Left renal pelvis (tissue), 4 donors: ENCODE data around the gene GALM. TPM values are rescaled to one million over a fixed set of nuclear protein-coding genes. Genes with fewer than 3 reads are reported as not detected.
A peak's percentile ranks its signal among the peaks of the same experiment; 100 is the strongest.
"Not testable (repeated sequence)": the region's sequence is repeated elsewhere in the genome, so short reads cannot be mapped to it uniquely, and the experiment has no call there.

Experiments used
- DNase-seq, 4 donors: peaks; one replicate each; pipeline ENCODE4 v3.0.0-alpha.2; 2013; ENCODE audit warnings: low read depth in 4 of 4, low spot score in 3 of 4
- polyA plus RNA-seq, 4 donors: library from polyadenylated mRNA; unstranded; fragments of 120-200 nt; gene quantifications; one replicate each; pipeline ENCODE4 v1.2.1, GENCODE V29; 2013; ENCODE audit not compliant: insufficient read length in 4 of 4

Gene GALM
- 10 to 100 TPM; 21.1 to 62.7 (median 54.6) TPM for polyA plus RNA-seq

DNA sequence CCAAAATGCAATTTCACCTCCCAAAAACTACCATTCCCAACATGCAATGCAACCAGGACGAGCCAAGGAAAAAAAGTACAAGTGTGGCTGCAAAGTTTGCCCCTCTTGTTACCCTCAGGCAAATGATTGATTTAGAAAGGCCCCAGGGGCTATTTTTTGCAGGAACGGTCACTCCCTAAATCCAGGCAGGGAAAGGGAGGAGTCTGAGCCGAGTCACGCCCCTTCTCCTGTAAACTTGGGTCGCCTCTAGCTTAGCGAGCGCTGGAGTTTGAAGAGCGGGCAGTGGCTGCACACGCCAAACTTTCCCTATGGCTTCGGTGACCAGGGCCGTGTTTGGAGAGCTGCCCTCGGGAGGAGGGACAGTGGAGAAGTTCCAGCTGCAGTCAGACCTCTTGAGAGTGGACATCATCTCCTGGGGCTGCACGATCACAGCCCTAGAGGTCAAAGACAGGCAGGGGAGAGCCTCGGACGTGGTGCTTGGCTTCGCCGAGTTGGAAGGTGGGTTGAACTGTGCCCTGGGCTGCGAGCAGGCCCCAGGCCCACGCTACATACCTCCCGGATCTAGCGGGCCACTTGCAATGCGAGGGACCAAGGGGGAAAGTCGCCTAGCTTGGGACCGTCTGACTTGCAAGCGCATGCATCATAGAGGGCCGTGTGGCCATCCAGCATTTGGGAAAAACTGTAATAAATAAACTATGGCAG lies at the start of gene GALM:
GALM (plus strand) TSS at position 261 of the 702 bp plus-strand sequence; CDS start at position 309, 48 bp downstream.
- DNase-seq: peak; percentile 86 to 97 (median 94)

DNA sequence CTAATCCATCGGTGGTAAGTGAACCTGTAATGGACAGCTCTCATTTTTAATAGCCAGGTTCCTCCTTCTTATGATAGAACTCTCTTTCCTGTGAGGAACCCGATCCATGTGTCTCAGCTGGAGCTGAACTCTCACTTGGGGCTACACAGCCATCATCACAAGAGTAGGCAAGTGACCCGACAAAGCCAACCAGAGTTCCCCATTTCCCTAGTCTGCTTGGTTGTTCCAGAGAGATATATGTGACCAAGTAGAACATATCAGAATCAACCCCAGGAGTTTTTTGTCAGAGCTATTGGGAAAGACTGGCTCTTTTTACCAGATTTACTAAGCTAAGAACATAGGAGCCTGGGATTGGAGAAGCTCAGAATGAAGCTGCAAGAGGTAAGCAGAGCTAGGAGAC lies 48.6 kb upstream of the GALM start:
- no peak for DNase-seq

DNA sequence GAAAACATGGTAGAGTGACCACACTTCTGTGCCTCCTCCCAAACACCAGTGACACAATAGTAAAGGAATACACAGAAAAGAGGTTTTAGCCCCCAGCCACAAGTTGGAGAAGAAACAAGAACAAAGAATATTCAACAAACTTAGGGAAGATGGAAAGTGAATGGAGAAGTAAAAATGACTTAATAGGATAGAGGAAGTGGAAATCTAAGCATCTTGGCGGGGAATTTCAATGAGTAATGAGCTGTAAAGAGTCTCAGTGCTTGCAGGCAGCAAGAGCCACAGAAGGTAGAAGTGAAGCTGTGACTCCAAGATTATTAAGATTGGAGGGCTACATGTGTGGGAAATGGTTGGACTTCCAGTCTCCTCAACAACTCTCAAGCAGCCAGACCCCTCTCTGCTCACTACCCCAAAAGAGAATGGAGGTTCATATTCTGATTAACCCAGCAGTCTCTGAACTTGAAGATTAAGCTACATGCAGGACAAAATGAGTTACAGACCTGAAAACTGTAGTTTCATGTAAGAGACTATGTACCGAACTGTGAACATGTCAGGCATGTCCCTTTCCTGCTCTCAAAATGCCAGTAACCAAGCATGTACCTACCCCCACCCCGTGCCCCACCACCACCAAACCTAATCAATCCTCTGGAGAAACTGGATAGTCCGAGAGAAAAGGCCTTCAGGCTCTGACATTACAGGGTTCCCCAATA lies 46.3 kb upstream of the GALM start:
- no peak for DNase-seq

DNA sequence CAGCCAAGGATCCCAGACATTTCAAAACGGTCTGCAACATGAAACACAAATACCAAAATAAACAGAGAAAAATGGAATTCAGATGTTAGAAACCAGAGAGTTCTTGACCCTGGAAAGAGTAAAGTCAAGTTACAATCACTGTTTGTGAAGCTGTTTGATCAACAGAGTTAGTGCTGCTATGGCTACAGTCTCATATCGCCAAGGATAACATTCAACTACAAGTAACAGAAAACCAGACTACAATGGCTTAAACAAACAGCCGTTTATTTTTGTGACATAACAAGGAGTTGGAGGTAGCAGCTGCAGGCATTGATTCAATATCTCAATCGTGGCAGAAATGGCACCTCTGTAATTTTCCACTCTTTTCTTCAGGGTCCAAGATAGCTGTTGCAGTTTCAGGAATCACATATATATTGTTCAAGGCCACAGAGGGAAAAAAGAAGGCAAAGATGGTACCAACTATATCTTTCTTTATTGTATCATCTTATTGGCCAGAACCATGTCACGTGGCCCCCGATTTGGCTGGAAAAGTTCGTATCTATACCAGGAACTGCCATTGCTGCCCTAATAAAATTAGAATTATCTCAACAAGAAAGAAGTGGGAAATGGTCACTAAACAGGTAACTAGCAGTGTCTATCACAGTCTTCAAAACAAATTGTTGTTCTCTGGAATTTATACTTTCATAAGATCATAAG lies 45.5 kb upstream of the GALM start:
- DNase-seq: no peak

DNA sequence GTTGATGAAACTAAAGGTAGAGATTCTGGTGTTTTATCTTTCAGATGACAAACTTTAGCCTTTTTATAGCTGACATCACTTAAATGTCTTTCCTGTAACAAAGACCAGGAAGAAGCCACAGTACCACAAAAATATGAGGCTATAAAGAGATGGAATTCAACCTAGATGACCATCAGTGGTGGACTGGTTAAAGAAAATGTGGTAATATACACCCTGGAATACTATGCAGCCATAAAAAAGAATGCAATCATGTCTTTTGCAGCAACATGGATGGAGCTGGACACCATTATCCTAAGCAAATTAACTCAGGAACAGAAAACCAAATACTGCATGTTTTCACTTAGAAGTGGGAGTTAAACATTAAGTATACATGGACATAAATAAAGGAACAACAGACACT lies 44.9 kb upstream of the GALM start:
- no peak for DNase-seq

DNA sequence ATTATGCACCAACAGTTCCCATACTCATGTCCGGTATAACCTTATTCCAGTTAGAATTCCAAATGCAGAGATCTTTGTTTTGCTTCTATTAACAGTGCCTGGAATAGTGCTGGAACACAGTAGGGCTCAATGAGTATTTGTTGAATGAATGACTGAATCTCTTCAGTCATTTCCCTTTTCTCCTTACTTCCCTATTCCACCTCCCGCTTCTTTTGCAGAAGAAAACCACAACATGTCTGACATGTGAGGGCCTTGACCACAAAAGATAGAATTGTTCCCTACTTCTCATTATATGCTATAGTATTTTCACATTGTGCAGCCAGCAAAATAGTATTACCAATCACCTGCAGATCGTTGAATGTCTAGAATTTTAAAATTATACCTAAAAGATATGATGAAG lies 43.7 kb upstream of the GALM start:
- no peak for DNase-seq

DNA sequence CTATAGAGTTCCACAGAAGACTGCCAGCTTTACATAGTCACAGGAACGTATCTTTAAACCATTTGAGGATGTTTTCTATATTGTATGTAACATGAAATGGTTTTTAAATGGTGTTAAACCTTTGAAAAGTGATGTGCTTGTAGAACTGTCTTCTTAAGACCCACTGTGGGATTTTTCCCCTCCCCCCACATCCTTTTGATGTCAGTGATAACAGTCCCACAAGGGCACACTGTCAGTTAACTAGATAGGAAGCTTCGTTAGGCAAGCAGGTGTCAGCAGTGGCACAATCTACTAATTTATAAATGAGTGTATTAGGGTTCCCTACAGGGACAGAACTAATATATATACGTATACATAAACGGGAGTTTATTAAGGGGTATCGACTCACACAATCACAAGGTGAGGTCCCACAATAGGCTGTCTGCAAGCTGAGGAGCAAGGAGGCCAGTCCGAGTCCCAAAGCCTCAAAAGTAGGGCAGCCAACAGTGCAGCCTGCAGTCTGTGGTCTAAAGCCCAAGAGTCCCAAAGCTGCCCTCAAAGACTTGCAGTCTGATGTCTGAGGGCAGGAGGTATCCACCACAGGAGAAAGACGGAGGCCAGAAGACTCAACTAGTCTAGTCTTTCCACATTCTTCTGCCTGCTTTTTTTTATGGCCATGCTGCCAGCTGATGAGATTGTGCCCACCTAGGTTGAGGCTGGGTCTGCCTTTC lies 39.4 kb upstream of the GALM start:
- DNase-seq: no peak

DNA sequence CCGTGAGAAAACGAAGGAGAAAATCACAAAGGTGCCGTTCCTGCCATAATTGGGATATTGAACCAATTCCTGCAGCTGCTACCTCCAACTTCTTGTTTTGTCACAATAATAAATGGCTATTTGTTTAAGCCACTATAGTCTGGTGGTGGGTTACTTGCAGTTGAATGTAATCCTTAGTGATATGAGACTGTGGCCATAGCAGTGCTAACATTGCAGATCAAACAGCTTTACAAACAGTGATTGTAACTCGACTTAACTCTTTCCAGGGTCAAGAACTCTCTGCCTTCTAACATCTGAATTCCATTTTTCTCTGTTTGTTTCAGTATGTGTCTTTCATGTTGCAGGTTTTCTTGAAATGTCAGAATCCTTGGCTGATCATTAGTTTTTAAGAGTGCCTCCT lies 38.5 kb upstream of the GALM start:
- no peak for DNase-seq

DNA sequence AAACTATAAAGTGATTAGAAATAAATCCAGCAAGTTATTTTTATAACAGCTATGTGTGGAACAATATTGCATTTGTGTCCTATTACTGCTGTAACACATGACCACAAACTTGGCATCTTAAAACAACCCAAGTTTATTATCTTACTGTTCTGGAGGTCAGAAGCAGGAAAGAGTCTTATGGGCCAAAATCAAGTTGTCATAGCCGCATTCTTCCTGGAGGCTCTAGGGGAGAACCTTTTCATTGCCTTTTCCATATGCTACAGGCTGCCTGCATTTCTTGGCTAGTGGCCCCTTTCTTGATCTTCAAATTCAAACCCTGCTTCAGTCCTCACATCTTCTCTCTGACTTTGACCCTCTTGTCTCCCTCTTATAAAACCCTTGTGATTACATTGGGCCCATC lies 36.2 kb upstream of the GALM start:
- DNase-seq: no peak

DNA sequence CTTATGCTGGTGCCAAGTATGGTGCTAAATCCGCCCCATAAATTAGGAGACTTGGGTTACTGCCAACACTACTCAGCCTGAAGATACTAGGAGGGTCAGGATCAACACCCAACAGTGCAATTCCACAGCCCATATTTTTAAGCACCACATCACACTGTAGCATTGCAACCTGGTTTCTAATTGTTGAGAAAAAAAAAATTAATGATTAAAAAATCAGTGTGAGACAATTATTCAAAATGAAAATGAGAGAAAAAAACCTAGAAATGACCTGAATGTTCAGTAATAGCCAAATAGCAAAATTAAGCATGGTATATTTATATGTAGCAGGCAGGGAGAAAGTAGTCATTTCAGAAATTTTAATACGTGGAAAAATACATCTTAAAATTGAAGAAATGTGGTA lies 33.9 kb upstream of the GALM start:
- no peak for DNase-seq

DNA sequence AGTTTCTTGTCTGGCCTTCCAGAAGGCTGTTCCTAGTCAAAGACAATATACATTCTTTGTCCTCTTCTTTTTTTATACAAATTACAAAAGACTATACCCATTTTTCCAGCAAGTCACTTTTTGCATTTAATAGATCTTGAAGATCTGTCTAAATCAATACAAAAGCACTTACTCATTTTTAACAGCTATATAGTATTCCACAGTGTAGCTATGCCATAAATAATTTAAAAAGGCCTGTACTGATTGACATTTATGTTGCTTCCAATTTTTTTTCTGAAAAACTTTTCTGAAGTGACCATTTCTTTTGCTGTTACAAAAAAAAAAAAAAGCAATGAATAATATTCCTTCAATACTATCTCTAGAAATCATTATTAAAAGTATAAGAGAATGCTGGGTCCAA lies 32.9 kb upstream of the GALM start:
- no peak for DNase-seq

DNA sequence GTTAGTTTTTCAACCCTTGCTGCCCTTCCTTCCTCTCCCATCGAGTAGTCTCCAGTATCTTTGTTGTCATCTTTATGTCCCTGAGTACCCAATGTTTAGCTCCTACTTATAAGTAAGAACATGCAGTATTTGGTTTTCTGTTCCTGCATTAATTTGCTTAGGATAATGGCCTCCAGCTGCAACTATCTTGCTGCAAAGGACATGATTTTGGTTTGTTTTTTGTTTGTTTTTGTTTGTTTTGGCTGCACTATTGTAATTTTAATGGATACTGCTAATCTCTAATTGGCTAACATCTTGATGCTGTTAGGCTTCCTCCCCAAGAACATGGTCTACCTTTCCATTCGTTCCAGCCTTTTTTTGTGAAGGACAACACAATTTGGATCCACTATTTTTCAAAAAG lies 32.0 kb upstream of the GALM start:
- DNase-seq: no peak

DNA sequence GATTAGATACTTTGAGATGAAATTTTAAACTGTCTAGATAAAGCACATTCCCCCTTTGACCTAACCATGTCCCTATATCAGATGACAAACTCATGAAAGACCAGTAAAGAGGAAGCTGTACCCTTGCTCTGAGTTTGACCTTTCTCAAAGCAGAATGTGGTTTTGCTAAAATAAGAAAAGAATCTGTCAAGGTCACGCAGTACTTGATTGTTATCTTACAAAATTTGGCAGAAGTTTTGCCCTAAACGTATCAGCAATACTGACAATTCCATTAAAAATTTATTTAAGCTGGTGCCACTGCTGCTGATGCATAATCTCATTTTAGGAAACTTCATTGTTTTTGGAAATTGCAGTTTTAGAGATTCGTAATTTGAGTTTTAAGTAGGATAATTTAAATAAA lies 31.2 kb upstream of the GALM start:
- DNase-seq: no peak

DNA sequence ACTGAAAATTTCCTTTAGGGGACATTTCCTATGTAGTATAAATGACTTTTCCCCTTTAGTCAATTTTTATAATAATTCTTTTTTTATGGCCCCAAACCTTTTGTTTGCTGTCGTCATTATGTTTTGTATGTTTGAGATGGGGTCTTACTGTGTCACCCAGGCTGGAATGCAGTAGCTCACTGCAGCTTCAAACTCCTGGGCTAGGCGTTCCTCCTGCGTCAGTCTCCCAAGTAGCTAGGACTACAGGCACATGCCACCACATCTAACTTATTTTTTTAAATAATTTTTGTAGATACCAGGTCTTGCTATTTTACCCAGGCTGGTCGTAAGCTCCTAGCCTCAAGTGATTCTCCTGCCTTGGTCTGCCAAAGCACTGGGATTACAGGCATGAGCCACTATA lies 30.8 kb upstream of the GALM start:
- DNase-seq: no peak

DNA sequence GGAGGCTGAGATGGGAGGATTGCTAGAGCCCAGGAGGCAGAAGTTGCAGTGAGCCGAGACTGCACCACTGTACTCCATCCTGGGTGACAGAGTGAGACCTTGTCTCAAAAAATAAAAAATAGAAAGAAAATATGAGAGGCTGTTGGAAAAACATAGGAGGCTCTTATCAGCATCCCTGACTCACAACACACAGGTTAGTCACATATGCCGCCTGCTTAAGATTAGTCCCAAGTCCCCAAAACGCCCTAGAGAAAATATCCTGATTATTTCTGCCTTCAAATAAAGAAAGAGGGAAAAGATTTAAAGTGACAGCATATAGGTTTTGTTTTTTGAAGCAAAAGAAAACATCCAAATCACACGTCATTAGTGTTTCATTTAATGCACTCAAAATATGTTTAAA lies 29.8 kb upstream of the GALM start:
- DNase-seq: no peak

DNA sequence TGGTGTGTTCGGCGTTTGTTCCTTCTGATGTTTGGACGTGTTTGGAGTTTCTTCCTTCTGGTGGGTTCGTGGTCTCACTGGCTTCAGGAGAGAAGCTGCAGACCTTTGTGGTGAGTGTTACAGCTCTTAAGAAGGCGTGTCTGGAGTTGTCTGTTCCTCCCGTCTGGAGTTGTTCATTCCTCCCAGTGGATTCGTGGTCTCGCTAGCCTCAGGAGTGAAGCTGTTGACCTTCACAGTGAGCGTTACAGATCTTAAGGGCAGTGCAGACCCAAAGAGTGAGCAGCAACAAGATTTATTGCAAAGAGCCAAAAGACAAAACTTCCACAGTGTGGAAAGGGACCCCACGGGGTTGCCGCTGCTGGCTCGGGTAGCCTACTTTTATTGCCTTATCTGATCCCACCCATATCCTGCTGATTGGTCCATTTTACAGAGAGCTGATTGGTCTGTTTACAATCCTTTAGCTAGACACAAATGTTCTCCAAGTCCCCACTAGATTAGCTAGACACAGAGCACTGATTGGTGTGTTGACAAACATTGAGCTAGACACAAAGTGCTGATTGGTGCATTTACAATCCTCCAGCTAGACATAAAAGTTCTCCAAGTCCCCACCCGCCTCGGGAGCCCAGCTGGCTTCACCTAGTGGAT lies 23.4 kb upstream of the GALM start:
- DNase-seq: not testable (repeated sequence)

DNA sequence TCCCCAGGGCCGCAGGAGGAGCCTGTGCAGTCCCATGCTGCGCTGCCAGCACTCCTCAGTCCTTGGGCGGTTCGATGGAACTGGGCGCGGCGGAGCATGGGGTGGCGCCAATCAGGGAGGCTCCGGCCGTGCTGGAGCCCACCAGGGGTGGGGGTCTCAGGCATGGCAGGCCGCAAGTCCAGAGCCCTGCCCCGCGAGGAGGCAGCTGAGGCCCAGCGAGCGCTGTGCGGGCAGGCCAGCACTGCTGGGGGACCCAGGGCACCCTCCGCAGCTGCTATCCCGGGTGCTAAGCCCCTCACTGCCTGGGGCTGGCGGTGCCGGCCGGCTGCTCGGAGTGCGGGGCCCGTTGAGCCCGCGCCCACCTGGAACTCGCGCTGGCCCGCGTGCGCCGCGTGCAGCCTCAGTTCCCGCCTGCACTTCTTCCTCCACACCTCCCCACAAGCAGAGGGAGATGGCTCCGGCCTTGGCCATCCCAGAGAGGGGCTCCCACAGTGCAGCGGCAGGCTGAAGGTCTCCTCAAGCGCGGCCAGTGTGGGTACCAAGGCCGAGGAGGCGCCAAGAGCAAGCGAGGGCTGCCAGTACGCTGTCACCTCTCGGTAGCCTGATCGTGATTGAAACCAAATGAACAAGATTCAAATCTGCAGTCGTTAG lies 22.8 kb upstream of the GALM start:
- no peak for DNase-seq

DNA sequence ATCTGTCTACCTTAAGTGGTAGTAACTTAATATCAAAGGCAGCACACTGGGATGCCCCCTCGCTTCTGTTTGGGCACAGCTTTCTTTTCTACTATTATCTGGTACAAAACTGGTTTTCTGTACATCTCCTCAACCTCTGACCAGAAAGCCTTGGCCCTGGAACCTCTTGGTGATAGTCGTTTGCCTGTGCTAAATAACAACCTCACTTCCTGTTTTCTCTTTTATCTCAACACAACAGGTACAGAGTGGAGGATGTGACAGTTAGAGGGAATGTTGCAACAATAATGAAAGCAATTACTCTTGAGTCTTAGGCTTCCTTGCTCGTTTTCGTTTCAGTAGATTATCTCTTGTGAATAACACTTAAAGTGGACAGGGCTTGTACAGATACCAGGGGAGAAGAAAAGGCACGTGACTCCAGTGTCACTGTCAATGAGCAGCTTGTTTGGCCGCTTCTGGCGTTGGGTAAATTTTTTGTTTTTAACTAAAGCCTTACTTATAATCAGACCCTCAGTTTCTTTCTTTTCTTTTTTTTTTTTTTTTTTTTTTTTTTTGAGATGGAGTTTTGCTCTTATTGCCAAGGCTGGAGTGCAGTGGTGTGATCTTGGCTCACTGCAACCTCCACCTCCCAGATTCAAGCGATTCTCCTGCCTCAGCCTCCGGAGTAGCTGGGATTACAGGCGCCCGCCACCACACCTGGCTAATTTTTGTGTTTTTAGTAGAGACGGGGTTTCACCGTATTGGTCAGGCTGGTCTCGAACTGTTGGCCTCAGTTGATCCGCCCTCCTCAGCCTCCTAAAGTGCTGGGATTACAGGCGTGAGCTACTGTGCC lies 22.0 kb upstream of the GALM start:
- DNase-seq: not testable (repeated sequence)

DNA sequence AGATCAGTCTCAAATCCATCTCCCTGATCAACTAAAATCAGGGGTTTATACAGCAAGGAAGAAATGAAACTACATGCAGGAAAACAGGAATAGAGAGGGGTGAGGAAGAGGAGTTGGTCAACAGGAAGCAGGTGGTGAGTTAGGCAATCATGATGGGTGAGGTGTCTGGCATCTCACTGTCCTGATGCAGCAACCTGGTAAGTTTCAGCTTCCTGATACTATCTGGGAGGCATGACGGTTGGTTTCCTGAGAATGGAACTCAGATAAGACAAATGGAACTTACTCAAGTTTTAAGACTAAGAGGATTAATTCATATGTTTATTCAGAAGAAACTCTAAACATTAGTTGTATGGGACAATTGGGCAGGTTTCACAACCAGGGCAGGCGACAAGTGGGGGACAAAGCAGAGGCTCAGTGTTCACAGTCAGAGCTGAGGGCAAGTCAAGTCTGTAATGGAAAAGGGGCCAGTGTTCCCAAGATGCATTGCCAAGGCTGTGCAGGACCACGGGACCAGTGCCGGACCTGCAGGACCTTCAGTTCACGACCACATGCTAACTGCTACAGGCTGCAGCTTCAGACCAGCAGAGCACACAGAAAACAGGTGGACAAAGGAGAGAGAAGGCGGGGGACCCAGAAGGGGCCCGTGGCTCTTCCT lies 17.7 kb upstream of the GALM start:
- no peak for DNase-seq
